ENCODE measurements around the gene LYPLAL1.

Gene LYPLAL1

DNA sequence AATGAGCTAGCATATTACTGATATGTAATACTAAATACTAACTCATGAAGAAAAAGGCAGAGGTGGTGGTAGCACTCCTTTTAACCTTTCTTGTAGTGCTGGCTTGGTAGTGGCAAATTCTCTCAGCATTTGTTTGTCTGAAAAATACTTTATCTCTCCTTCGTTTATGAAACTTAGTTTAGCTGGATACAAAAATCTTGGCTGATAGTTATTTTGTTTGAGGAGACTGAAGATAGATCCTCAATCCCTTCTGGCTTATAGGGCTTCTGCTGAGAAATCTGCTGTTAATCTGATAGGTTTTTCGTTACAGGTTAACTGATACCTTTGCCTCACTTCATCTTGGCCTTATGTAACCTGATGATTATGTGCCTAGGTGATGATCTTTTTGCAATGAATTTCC, 87.8 kb downstream of the LYPLAL1 start:
- no peak for TF ChIP-seq ZNF274 (IDR thresholded peaks at IDR 0.05; ENCODE audit: low read depth, low read length)
- no peak overlapping the region for H3K4me3 ChIP-seq (ENCODE audit: low read length)

Data from GM08714 (cell line).